Vagina (tissue), 2 donors: Measurements from ENCODE around the gene C11orf68. TPM values are rescaled to one million over a fixed set of nuclear protein-coding genes. Genes with fewer than 3 reads are reported as not detected.

Experiments used
- DNase-seq, 2 donors: peaks; one replicate each; pipeline ENCODE4 v3.0.0-alpha.2; 2017; ENCODE audit errors: extremely low spot score in 2 of 2
- H3K27ac ChIP-seq: fragments of 200-600 bp; sonication (generic); one replicate; pipeline ENCODE4 v1.5.1; 2019
- H3K27me3 ChIP-seq: fragments of 200-600 bp; sonication (generic); one replicate; pipeline ENCODE4 v1.5.1; 2019
- H3K36me3 ChIP-seq, 2 donors: fragments of 200-600 bp; sonication (generic); one replicate each; pipeline ENCODE4 v1.5.1; 2017 to 2019
- H3K4me1 ChIP-seq: fragments of 200-600 bp; sonication (generic); one replicate; pipeline ENCODE4 v1.5.1; 2019
- H3K4me3 ChIP-seq, 2 donors: fragments of 200-600 bp; sonication (generic); 1 replicate in 1 of 2; 2 replicates in 1 of 2; pipeline ENCODE4 v1.5.1; 2016 to 2019
- H3K9me3 ChIP-seq: fragments of 200-600 bp; sonication (generic); one replicate; pipeline ENCODE4 v1.5.1; 2019
- POLR2A ChIP-seq, 2 donors: fragments of 450-650 bp; IDR thresholded peaks; one replicate each; pipeline ENCODE4 v1.6.1; 2017; ENCODE audit warnings: antibody characterized with exemption in 2 of 2, mild to moderate bottlenecking in 2 of 2, moderate library complexity in 2 of 2
- POLR2AphosphoS5 ChIP-seq, 2 donors: sonication (generic); formaldehyde crosslinking; IDR thresholded peaks; one replicate each; pipeline ENCODE4 v1.9.0; 2017; ENCODE audit warnings: antibody characterized with exemption in 2 of 2, mild to moderate bottlenecking in 2 of 2, low read depth in 1 of 2; ENCODE audit not compliant: insufficient read depth in 1 of 2
- intact Hi-C: fragments of 100-400 bp; cut with DNase I; formaldehyde crosslinking; loops from one replicate; pipeline ENCODE4 v1.15.1; 2023
- total RNA-seq: library from RNA; depleted of rRNA; stranded (reverse); fragments of >200 nt; gene quantifications from one replicate; pipeline ENCODE4 v1.2.3, GENCODE V29; 2016
- TF ChIP-seq, protein P1 (sequence below), 3 experiments: fragments of 450-650 bp in 2 of 3; fragments of 200-600 bp in 1 of 3; sonication (generic) in 1 of 3; IDR thresholded peaks; one replicate each; pipeline ENCODE4 v1.5.1; 2017 to 2019; ENCODE audit warnings: antibody characterized with exemption in 3 of 3, mild to moderate bottlenecking in 2 of 3, moderate library complexity in 2 of 3

C11orf68 gene
- total RNA-seq, 1 donor from 2014 or later = 21.1 TPM

DNA sequence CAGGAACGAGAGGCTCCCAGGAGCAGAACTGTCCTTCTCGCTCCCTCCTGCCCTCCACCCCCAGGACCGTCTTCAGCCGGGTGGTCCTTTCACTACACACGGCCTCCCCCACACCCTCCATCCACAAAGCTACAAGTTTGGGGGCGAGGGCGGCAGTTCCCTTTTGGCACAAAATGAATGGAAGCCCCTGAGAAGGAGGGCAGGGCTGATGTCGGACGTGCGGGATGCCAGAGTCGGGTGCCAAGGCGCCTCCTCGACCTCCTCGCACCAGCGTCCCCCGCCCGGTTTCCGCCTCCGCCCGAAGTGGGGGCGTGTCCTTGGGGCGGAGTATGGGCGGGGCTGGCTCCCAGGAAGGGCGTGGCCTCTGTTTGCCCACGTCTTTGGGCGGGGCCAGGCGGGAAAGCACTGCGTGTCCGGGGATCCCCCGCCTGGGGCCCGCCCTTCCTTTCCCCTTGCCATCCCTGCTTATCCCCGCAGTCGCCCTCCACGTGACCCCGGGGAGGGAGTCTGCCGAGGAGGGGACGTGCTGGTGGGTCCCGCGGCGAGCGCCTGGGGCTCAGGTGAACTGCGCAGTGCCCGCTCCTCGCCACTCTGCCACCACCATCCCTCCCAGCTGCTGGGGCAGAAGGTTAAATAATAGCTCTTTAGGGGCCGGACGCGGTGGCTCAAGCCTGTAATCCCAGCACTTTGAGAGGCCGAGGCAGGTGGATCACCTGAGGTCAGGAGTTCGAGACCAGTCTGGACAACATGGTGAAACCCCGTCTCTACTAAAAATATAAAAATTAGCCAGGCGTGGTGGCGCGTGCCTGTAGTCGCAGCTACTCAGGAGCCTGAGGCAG is 45.3 kb downstream of the C11orf68 start:
- H3K4me3 ChIP-seq = peak overlapping the region; percentile 58 to 76
- peak; percentile 95 to 100 for TF ChIP-seq POLR2AphosphoS5 (IDR thresholded peaks at IDR 0.05; ENCODE audit: insufficient read depth in 1 of 2, low read depth in 1 of 2)
- TF ChIP-seq, protein P1, sequence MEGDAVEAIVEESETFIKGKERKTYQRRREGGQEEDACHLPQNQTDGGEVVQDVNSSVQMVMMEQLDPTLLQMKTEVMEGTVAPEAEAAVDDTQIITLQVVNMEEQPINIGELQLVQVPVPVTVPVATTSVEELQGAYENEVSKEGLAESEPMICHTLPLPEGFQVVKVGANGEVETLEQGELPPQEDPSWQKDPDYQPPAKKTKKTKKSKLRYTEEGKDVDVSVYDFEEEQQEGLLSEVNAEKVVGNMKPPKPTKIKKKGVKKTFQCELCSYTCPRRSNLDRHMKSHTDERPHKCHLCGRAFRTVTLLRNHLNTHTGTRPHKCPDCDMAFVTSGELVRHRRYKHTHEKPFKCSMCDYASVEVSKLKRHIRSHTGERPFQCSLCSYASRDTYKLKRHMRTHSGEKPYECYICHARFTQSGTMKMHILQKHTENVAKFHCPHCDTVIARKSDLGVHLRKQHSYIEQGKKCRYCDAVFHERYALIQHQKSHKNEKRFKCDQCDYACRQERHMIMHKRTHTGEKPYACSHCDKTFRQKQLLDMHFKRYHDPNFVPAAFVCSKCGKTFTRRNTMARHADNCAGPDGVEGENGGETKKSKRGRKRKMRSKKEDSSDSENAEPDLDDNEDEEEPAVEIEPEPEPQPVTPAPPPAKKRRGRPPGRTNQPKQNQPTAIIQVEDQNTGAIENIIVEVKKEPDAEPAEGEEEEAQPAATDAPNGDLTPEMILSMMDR (IDR thresholded peaks at IDR 0.05) = no peak
- peak in 1 of 2 donors; percentile 94 for TF ChIP-seq POLR2A (IDR thresholded peaks at IDR 0.05)
- no peaks in the 10 kb centered on the region for H3K36me3 ChIP-seq
- H3K27ac ChIP-seq = peak overlapping the region; percentile 87
- no peaks in the 10 kb centered on the region for H3K9me3 ChIP-seq
- H3K4me1 ChIP-seq = peaks cover 33% of the 10 kb centered on the region
- no peak for DNase-seq
- intact Hi-C loops = no loop called here
- H3K27me3 ChIP-seq = no peaks in the 10 kb centered on the region

DNA sequence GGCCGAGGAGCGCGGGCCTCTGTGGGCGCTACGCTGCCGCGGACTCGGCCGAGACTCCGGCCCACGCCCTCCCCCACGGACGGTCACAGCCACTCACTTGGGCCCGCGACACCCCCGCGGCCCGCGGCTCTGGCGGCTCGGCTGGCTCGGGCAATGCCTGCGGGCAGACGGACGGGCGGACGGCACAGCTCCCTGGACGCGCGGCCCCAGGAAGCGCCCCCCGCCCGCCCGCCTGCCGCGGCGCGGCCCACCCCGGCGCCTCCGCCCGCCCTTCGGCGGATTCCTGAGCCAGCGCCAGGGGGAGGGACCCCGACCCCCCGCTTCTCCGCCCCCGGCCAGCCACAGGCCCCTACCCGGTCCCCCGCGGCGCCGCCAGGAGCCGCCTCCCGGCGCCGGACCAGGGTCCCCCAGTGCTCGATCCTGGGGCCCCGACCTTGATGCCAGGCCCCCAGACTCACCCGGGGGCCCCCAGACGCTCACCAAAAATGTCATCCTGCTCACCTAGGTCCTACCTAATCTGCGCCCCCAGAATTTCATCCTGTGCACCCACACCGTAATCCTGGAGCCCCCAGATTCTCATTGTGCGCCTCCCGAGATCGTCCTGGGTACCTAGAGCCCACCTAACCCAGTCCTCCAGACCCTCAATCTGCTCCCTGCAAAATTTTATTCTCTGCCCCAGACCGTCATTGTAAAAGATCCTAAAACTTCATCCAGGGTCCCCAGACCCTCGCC is 46.1 kb downstream of the C11orf68 start, which contains the start of gene EFEMP2:
EFEMP2 (minus strand) TSS at position 215 of the 732 bp plus-strand sequence. CDS start 446 bp downstream, outside the sequence.
- Histone ChIP-seq H3K27ac (peak within 1 kb of the TSS; percentile 87), H3K9me3 (no peaks in the 10 kb centered on the region), H3K4me1 (peaks cover 33% of the 10 kb centered on the region), H3K27me3 (no peaks in the 10 kb centered on the region), H3K4me3 (peak within 1 kb of the TSS; percentile 58 to 76), H3K36me3 (peaks cover 0 to 7% of the 10 kb centered on the region in 2 donors)
- TF ChIP-seq POLR2A (IDR thresholded peaks at IDR 0.05) (no peak), POLR2AphosphoS5 (IDR thresholded peaks at IDR 0.05; ENCODE audit: insufficient read depth in 1 of 2, low read depth in 1 of 2) (no peak)
- TF ChIP-seq, protein P1 (IDR thresholded peaks at IDR 0.05) = no peak
- DNase-seq = no peak
- intact Hi-C loops = no loop called here

DNA sequence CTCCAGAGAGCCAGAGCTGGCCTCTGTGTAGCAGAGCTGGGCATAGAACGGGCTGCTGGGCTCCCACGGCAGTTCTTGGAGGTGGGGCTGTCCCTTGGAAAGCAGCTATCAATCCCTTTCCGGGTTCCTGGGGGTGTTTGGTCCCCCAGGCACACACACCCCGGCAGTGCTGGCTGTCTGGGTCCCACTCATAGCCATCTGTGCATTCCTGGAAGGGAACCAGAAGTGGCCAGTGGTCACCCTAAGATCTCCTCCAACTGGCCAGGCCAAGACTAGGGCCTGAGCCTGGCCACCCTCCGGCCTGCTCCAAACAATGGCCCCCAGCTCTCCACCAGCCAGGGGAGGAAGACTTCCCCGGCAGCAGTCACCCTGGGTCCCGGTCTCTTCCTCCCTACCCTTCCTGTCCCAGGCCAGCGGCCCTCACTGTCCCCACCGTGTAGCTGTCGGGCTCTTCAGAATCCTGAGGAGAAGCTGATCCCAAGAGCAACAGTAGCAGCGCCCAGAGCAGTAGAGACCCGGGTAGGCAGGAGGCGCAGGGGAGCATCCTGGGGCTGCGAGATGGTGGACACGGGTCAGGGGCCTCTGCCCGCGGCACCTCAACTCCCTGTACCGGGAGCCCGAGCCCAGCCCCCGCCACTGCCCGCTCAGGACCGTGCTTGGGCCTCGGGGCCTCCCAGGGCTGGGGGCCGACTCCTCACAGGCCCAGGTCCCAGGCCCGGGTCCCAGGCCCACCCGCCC is 46.9 kb downstream of the C11orf68 start:
- TF ChIP-seq POLR2A (IDR thresholded peaks at IDR 0.05) = no peak
- TF ChIP-seq POLR2AphosphoS5 (IDR thresholded peaks at IDR 0.05; ENCODE audit: insufficient read depth in 1 of 2, low read depth in 1 of 2) = peak in 1 of 2 donors; percentile 25
- intact Hi-C loops = no loop called here
- Histone ChIP-seq H3K27me3 (no peaks in the 10 kb centered on the region), H3K4me3 (peak overlapping the region; percentile 58 to 76), H3K36me3 (peaks cover 0 to 9% of the 10 kb centered on the region in 2 donors), H3K9me3 (no peaks in the 10 kb centered on the region), H3K4me1 (peaks cover 33% of the 10 kb centered on the region), H3K27ac (peak overlapping the region; percentile 87)
- DNase-seq = no peak

DNA sequence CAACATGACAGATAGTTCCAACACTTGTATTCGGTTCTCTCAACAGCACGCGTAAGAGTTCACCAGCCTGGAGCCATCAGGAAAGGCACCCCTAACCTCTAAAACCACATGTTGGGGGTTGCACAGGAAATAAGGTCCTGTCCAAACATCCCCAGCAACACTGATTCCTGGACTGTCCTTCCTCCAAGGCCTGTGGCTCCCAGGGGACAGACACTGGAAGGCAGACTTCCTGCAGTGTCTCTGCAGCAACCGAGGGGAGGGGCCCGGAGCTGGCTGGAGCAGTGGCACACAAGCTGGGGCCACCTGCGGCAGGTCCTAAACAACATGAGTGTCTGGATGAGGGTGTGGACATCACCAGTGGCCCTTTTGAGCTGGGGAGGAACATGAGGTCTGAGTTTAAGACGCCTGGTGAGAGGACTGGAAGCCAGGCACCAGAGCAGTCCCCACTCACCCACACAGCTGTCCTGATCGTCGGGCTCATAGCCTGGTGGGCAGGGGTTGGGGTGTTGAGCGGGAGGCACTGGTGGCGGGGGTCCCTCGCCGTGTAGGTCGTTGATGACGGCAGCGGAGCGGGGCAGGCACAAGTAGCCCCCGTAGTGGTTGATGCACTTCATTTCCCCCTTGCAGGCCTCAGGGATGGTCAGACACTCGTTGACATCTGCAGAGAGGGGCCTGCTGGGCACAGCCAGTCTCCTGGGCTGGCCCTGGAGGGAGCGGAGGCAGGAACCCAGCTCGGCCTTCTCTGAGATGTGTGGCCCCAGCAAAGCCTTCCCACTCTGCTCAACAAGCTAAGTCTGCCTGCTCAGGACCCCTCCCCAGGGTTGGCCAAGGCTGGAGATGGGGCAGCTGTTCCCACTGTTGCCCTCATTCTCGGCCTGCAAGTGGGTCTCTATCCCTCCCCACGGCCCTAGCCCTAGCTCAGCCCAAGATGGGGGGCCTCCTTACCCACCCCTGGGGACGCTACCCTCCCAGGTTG is 47.9 kb downstream of the C11orf68 start:
- Histone ChIP-seq H3K4me3 (peak overlapping the region; percentile 58 to 76), H3K27ac (peak overlapping the region; percentile 87), H3K4me1 (peaks cover 33% of the 10 kb centered on the region), H3K9me3 (no peaks in the 10 kb centered on the region), H3K36me3 (peaks cover 0 to 19% of the 10 kb centered on the region in 2 donors), H3K27me3 (no peaks in the 10 kb centered on the region)
- intact Hi-C loops = no loop called here
- no peak for DNase-seq
- TF ChIP-seq, protein P1 (IDR thresholded peaks at IDR 0.05) = no peak
- TF ChIP-seq POLR2A (IDR thresholded peaks at IDR 0.05) (no peak), POLR2AphosphoS5 (IDR thresholded peaks at IDR 0.05; ENCODE audit: insufficient read depth in 1 of 2, low read depth in 1 of 2) (no peak)
